Measurements from ENCODE around the gene GDNF. TPM values are rescaled to one million over a fixed set of nuclear protein-coding genes. Genes with fewer than 3 reads are reported as not detected.

GDNF gene
- total RNA-seq, 4 donors from 2014 or later = 1.5 to 6.0 (median 2.1) TPM

DNA sequence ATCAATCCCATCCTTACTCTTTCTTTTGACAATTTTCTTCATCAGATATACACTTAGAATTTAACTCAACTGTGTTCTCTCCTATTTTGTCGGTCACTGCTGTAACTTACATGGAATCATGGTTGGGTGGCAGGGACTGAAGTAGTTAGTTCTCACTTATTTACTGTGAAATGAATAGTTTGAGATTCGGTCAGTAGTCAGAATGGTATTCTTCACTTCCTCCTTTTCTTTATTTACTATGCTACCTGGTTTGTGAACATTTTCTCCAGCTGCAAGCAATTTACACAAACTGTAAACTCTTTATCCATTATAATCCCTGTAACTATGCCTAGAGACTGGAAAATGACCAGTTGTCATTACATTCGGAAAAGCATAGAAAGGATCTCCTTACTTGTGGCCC lies 41.5 kb upstream of the GDNF start:
- ATAC-seq (no peak), DNase-seq (no peak)
- H3K4me3 ChIP-seq = no peak overlapping the region
- in situ Hi-C loops (cut with MboI; ENCODE audit: low sequenced_read_pairs in 4 of 4) = no loop called here
- H3K36me3 ChIP-seq = no peaks in the 10 kb centered on the region
- no peaks in the 10 kb centered on the region for H3K9me3 ChIP-seq
- H3K27ac ChIP-seq = no peak overlapping the region
- intact Hi-C loops (cut with DNase I; ENCODE audit: low total_unique reads) = no loop called here
- TF ChIP-seq, protein P1, sequence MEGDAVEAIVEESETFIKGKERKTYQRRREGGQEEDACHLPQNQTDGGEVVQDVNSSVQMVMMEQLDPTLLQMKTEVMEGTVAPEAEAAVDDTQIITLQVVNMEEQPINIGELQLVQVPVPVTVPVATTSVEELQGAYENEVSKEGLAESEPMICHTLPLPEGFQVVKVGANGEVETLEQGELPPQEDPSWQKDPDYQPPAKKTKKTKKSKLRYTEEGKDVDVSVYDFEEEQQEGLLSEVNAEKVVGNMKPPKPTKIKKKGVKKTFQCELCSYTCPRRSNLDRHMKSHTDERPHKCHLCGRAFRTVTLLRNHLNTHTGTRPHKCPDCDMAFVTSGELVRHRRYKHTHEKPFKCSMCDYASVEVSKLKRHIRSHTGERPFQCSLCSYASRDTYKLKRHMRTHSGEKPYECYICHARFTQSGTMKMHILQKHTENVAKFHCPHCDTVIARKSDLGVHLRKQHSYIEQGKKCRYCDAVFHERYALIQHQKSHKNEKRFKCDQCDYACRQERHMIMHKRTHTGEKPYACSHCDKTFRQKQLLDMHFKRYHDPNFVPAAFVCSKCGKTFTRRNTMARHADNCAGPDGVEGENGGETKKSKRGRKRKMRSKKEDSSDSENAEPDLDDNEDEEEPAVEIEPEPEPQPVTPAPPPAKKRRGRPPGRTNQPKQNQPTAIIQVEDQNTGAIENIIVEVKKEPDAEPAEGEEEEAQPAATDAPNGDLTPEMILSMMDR (IDR thresholded peaks at IDR 0.05 in 4 of 5, conservative IDR thresholded peaks at IDR 0.05 in 1 of 5) = no peak
- no peak for TF ChIP-seq POLR2A (IDR thresholded peaks at IDR 0.05)
- no peaks in the 10 kb centered on the region for H3K4me1 ChIP-seq
- H3K27me3 ChIP-seq = peaks cover 0 to 3% (median 0%) of the 10 kb centered on the region in 3 donors

DNA sequence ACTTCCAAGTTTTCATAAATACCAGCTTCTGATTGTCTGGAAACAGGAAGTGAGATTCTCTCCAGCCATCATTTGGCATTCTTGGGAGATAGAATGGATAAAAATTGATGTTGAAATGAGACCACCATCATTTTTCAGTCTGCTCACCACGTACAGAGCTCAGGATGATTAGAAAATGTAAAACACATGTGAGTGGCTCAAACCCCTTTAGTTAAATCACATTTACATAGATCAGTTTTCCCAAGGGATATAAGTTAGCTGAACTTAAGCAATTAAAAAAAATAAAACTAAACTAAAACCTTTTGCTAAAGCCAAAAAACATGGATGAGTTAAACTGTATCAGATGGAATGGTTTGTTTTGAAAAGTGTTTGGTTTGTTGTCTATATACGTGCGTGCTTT lies 37.1 kb upstream of the GDNF start:
- in situ Hi-C loops (cut with MboI; ENCODE audit: low sequenced_read_pairs in 4 of 4) = no loop called here
- H3K9me3 ChIP-seq = no peaks in the 10 kb centered on the region
- no peak for ATAC-seq
- H3K27me3 ChIP-seq = peaks cover 0 to under 1% (median 0%) of the 10 kb centered on the region in 3 donors
- no peak overlapping the region for H3K4me3 ChIP-seq
- H3K4me1 ChIP-seq = no peaks in the 10 kb centered on the region
- H3K27ac ChIP-seq = no peak overlapping the region
- H3K36me3 ChIP-seq = no peaks in the 10 kb centered on the region
- TF ChIP-seq POLR2A (IDR thresholded peaks at IDR 0.05) = no peak
- TF ChIP-seq, protein P1 (IDR thresholded peaks at IDR 0.05 in 4 of 5, conservative IDR thresholded peaks at IDR 0.05 in 1 of 5) = no peak
- intact Hi-C loops (cut with DNase I; ENCODE audit: low total_unique reads) = no loop called here
- no peak for DNase-seq

DNA sequence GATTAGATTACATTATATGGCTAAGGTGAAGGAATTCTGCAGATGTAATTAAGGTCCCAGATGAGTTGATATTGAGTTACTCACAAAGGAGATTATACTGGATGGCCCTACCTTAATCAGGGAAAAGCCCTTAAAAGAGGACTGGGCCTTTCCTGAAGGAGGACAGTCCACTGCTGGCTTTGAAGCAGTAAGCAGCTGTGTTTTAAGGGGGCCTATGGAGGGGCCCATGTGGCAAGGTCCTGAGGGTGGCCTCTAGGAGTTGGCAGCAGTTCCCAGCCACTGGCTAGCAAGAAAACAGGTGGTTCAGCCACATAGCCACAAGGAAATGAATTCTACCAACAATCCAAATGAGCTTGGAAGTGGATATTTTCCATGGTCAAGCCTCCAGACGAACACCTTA lies 36.4 kb upstream of the GDNF start:
- H3K4me1 ChIP-seq = no peaks in the 10 kb centered on the region
- TF ChIP-seq, protein P1 (IDR thresholded peaks at IDR 0.05 in 4 of 5, conservative IDR thresholded peaks at IDR 0.05 in 1 of 5) = no peak
- TF ChIP-seq POLR2A (IDR thresholded peaks at IDR 0.05) = no peak
- DNase-seq = no peak
- H3K9me3 ChIP-seq = no peaks in the 10 kb centered on the region
- no peak overlapping the region for H3K4me3 ChIP-seq
- in situ Hi-C loops (cut with MboI; ENCODE audit: low sequenced_read_pairs in 4 of 4) (no loop called here), intact Hi-C loops (cut with DNase I; ENCODE audit: low total_unique reads) (no loop called here)
- H3K27me3 ChIP-seq = no peaks in the 10 kb centered on the region
- no peak for ATAC-seq
- no peaks in the 10 kb centered on the region for H3K36me3 ChIP-seq
- H3K27ac ChIP-seq = no peak overlapping the region

DNA sequence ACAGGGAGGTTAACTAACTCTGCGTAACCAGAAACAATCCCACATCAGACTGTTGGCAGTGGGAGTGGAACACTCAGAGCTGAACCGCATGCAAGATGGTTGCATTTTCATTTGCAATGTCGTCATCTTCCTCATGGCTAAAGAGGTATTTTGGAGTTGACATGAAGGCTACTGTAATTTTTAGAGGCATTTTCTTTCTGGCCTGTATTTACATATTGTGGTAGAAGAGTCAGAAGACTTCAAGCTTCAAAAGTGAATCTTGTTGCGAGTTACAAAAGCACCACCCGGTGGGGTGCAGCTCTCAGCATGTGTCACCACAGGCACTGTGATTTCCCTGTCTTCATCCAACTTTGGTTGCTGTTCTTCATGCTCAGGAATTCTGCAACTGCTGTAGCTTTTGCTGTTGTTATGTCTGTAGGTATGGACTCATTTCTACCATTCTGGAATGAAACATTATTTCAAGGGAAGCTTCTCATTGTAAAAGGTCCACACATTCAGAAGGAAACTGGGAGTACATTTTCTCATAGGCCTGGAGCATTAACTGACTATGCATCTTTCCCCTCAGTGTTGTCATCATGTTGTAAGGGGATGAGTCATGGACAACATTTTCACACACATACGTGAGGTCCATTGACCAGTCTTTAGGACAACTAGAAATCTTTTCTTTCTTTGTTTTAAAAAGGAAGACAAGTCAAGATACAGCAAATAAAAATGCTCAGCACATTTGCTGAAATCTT lies 35.4 kb upstream of the GDNF start:
- intact Hi-C loops (cut with DNase I; ENCODE audit: low total_unique reads) = no loop called here
- TF ChIP-seq, protein P1 (IDR thresholded peaks at IDR 0.05 in 4 of 5, conservative IDR thresholded peaks at IDR 0.05 in 1 of 5) = no peak
- TF ChIP-seq POLR2A (IDR thresholded peaks at IDR 0.05) = no peak
- Histone ChIP-seq H3K9me3 (no peaks in the 10 kb centered on the region), H3K27ac (no peak overlapping the region), H3K4me1 (no peaks in the 10 kb centered on the region), H3K4me3 (no peak overlapping the region), H3K27me3 (no peaks in the 10 kb centered on the region), H3K36me3 (no peaks in the 10 kb centered on the region)
- DNase-seq (no peak), ATAC-seq (no peak)
- in situ Hi-C loops (cut with MboI; ENCODE audit: low sequenced_read_pairs in 4 of 4) = no loop called here

DNA sequence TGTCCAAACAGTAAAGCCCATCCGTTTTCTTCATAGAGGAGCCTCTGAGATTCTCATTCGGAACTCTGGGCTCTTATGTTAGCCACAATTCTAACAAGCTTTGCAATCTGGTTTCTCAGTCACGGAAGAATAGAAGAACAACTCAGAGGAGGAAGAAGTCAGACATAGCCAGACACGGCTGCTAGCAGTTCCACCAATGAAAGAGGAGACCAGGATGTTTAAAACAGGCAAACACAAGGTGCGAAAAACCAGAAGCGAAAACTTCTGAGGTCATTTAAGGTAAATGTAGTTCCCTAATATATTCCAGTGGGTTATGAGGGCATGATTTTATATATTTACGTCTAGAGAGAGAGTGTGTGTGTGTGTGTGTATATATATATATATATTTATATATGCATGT lies 34.1 kb upstream of the GDNF start:
- TF ChIP-seq, protein P1 (IDR thresholded peaks at IDR 0.05 in 4 of 5, conservative IDR thresholded peaks at IDR 0.05 in 1 of 5) = no peak
- TF ChIP-seq POLR2A (IDR thresholded peaks at IDR 0.05) = no peak
- in situ Hi-C loops (cut with MboI; ENCODE audit: low sequenced_read_pairs in 4 of 4) = no loop called here
- Histone ChIP-seq H3K27me3 (no peaks in the 10 kb centered on the region), H3K36me3 (no peaks in the 10 kb centered on the region), H3K27ac (no peak overlapping the region), H3K9me3 (no peaks in the 10 kb centered on the region), H3K4me1 (no peaks in the 10 kb centered on the region), H3K4me3 (no peak overlapping the region)
- ATAC-seq = no peak
- intact Hi-C loops (cut with DNase I; ENCODE audit: low total_unique reads) = no loop called here
- DNase-seq = no peak

Data from gastrocnemius medialis (tissue), 4 donors.